GM12801 (cell line): Measurements from ENCODE around the gene DNMBP.

ENCODE experiments used
- TF ChIP-seq, protein P1 (sequence below): IDR thresholded peaks from one replicate; pipeline ENCODE4 v1.5.1; 2011; ENCODE audit warnings: control low read depth; ENCODE audit not compliant: insufficient read length; ENCODE audit errors: extremely low read depth

DNMBP gene, protein sequence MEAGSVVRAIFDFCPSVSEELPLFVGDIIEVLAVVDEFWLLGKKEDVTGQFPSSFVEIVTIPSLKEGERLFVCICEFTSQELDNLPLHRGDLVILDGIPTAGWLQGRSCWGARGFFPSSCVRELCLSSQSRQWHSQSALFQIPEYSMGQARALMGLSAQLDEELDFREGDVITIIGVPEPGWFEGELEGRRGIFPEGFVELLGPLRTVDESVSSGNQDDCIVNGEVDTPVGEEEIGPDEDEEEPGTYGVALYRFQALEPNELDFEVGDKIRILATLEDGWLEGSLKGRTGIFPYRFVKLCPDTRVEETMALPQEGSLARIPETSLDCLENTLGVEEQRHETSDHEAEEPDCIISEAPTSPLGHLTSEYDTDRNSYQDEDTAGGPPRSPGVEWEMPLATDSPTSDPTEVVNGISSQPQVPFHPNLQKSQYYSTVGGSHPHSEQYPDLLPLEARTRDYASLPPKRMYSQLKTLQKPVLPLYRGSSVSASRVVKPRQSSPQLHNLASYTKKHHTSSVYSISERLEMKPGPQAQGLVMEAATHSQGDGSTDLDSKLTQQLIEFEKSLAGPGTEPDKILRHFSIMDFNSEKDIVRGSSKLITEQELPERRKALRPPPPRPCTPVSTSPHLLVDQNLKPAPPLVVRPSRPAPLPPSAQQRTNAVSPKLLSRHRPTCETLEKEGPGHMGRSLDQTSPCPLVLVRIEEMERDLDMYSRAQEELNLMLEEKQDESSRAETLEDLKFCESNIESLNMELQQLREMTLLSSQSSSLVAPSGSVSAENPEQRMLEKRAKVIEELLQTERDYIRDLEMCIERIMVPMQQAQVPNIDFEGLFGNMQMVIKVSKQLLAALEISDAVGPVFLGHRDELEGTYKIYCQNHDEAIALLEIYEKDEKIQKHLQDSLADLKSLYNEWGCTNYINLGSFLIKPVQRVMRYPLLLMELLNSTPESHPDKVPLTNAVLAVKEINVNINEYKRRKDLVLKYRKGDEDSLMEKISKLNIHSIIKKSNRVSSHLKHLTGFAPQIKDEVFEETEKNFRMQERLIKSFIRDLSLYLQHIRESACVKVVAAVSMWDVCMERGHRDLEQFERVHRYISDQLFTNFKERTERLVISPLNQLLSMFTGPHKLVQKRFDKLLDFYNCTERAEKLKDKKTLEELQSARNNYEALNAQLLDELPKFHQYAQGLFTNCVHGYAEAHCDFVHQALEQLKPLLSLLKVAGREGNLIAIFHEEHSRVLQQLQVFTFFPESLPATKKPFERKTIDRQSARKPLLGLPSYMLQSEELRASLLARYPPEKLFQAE (N-terminal part only)

DNA sequence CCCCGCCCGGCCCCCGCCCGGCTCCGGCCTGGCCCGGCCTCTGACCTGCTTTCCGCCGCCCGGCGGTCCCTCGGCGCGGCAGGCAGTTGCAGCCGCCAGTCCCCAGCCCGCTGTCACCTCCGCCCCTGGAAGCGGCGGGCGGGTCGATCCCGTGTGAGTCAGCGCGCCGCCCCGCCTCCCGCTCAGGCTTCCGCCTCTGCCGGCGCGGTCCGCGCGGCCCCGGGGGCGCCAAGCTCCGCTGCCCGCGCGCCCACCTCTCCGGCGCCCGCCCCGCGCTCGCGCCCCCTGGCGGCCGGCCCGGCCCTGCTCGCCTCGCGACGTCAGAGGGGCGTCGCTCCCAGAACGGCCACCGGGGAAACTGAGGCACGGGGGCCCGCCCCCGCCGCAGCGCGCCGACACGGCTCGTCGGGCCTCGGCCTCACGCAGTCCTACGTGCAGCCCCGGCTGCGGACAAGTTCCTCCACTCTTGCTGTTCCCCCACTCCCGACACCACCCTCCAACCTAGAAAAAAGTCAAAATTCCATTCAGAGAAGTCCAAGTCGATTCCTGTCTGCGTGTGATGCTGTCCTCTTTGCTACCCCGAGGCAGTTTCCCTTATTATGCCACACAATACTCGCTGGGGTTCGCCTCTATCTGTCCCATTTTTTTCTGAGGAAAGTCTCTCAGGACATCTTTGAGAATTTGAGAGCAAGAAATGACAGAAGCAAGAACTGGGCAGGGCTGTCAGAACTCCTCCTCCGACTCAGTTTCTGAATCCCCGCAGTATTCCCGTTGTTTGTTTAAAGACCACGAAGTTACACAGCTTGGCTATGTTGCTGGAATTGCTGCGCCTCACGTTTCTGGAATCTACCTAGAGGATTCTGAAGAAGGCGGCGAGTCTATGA, at the start of gene DNMBP:
TSS of gene DNMBP (minus strand) at position 155 of the 884 bp plus-strand sequence. CDS start 37,823 bp downstream, outside the sequence.
- TF ChIP-seq, protein P1, sequence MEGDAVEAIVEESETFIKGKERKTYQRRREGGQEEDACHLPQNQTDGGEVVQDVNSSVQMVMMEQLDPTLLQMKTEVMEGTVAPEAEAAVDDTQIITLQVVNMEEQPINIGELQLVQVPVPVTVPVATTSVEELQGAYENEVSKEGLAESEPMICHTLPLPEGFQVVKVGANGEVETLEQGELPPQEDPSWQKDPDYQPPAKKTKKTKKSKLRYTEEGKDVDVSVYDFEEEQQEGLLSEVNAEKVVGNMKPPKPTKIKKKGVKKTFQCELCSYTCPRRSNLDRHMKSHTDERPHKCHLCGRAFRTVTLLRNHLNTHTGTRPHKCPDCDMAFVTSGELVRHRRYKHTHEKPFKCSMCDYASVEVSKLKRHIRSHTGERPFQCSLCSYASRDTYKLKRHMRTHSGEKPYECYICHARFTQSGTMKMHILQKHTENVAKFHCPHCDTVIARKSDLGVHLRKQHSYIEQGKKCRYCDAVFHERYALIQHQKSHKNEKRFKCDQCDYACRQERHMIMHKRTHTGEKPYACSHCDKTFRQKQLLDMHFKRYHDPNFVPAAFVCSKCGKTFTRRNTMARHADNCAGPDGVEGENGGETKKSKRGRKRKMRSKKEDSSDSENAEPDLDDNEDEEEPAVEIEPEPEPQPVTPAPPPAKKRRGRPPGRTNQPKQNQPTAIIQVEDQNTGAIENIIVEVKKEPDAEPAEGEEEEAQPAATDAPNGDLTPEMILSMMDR, result no peak

DNA sequence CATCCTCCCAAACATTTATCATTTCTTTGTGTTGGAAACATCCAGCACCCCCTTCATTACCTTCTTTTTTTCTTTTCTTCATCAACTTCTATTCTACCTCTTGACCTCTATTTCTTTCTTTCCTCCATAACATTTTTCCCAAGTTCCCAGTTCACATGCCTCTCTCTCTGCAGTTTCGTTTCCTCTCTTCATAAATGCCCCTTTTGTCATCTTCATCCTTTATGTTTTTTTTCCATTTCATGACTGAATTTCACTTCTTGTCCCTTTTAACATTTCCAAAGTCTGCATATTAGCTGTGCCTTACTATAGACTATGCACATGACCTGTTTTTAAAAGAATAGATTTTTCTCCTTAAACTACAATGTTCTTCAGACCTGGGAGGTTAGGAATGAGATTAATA, 48.2 kb upstream of the DNMBP start:
- TF ChIP-seq, protein P1, result no peak

DNA sequence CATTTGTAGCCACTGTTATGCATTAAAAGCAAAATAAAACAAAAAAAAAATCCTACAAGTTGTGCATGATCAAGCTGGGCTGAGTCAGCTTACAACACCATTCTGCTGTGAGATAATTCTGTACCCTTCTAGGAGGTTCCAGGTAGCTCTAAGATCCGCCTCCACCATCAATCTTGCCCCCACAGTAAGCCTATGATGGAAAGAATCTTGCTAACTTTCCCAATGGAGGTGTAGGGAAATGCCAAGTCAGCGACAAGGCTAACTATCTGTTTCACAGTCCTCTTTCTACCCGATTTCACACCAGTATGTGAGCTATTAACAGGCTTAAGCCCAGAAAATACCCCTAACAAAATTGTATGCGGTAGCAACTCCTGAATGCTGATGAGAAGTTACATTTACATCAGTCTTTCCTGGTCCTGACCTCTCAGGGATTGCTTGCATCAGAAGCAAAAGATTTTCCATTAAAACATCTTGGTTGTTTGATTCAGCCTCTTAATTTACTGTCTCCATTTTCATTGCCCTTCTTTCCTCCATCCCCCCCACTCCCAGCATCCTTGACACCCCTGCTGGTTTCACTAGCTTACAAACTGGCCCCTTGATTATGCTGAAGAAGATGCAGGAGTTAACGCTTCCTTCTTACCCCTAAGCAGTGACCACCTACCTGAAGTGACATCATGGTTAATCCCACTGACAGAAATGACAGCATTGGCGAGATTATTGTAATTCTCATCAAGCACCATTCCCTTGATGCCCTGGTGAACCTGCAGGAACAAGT, 44.1 kb upstream of the DNMBP start:
- TF ChIP-seq, protein P1, result no peak

DNA sequence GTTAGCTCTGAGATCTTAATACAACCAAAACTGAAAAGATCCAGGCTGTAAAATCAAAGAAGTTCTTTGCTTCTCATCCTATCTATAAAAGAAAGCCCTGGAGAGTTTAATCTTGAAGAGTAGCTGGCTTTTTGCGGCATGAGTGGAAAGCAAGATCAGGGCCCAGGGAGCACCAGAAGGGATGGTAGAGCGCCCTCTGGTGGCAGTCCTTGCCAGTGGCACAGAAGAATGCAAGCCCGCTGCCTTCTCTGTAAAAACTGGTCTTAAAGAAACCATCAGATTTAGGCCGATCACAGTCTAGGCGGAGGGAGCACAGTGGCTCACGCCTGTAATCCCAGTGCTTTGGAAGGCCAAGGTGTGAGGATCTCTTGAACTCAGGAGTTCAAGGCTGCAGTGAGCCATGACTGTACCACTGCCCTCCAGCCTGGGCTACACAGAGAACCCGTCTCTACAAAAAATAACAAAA, 36.3 kb upstream of the DNMBP start:
- TF ChIP-seq, protein P1, result no peak

DNA sequence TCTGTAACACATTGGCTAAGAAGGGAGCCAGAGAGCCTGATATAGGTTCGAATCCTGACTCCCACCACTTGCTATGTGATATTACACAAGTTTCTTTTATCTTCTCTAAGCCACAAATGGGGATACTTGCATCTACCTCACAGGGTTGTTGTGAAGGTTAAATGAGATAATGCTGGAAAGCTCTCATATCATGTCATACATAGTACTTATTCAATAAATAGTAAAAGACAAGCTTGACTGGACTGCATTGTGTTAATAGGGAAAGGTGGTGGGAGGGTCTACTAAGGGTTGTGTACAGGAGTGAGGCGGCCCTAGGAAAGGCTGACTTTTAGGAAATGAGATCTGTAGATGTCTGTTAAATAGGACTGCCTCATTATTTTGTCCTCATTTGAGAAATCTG, 35.8 kb upstream of the DNMBP start:
- TF ChIP-seq, protein P1, result no peak

DNA sequence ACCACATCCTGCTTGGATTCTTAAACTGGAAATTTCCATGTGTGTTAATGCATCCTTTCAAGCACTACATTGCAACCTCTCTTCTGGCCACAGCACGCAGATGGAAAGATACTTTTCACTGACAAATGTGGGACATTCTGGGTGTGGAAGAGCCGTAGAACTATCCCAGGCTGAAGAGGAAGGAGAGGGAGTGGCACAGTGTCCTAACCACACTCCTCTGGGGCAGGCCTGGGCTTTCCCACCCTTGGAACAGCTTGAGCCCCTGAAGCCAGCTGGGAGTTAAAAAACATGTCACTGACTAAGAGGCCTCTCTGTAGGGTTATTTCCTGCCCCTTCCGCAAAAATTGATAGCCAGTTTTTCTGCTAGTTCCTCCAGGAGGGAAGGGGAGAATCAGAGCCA, 34.0 kb upstream of the DNMBP start:
- TF ChIP-seq, protein P1, result no peak
